Upper lobe of left lung (tissue), 4 donors: ENCODE results near the gene ORAI2.

Experiments
- CTCF ChIP-seq, 6 experiments: fragments of 450-650 bp in 4 of 6; fragments of 200-600 bp in 2 of 6; sonication (generic) in 2 of 6; IDR thresholded peaks; one replicate each; pipeline ENCODE4 v1.5.1; 2016 to 2019; ENCODE audit warnings: antibody characterized with exemption in 6 of 6
- EP300 ChIP-seq, 4 donors: sonication (generic); formaldehyde crosslinking; IDR thresholded peaks; one replicate each; pipeline ENCODE4 v1.5.1; 2017; ENCODE audit warnings: antibody characterized with exemption in 4 of 4, control low read depth in 2 of 4
- POLR2A ChIP-seq, 4 donors: fragments of 450-650 bp; IDR thresholded peaks; one replicate each; pipeline ENCODE4 v1.5.1; 2016 to 2017; ENCODE audit warnings: antibody characterized with exemption in 4 of 4, mild to moderate bottlenecking in 2 of 4
- POLR2AphosphoS5 ChIP-seq, 2 donors: sonication (generic); formaldehyde crosslinking; IDR thresholded peaks; one replicate each; pipeline ENCODE4 v1.5.1; 2017; ENCODE audit warnings: antibody characterized with exemption in 2 of 2

- TF ChIP-seq POLR2A (IDR thresholded peaks at IDR 0.05) (no peak), CTCF (IDR thresholded peaks at IDR 0.05) (no peak), EP300 (IDR thresholded peaks at IDR 0.05) (no peak), POLR2AphosphoS5 (IDR thresholded peaks at IDR 0.05) (no peak)
These were observed 36.8 kb downstream of the ORAI2 start for GRCh38 chr7:102469972-102470825.
